ENCODE measurements around the gene TMEM258. TPM values are rescaled to one million over a fixed set of nuclear protein-coding genes. Genes with fewer than 3 reads are reported as not detected.

The TMEM258 gene
- polyA plus RNA-seq, 4 donors: 116 to 211 (median 189) TPM

DNA sequence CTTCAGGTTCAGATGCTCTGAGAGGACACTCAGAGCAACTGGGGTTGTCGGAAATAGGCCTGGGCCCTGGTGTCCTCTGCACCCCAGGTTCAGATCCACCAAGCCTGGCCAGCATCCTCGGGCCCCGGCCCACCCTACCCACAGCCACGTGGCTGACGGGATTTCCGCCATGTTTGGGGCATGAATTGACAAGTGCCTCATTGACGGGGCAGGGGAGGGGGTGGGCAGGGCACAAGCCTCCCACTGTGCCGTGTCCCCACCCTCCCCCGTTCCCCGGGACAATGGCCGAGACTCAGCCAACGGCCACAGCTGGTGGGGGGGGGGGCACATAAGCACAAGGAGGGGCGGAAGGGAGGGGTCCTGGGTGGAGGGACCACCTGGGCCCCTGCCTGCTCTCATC, 31.5 kb downstream of the TMEM258 start:
- DNase-seq (no peak), FAIRE-seq (no peak)
- WGBS, 3 donors: 71 to 80% (median 74%) methylated on average over 7 to 13 of the region's 13 CpGs
- H3K4me1 ChIP-seq (ENCODE audit: control insufficient read depth in 3 of 3, insufficient read depth in 2 of 3, low read depth in 1 of 3, low read length in 2 of 3): peaks cover 3 to 57% (median 5%) of the 10 kb centered on the region in 3 donors
- H3K36me3 ChIP-seq (ENCODE audit: control insufficient read depth in 3 of 3, insufficient read depth in 2 of 3, low read depth in 1 of 3, low read length in 3 of 3): peaks cover 0 to 64% (median 0%) of the 10 kb centered on the region in 3 donors
- no peaks in the 10 kb centered on the region for H3K9me3 ChIP-seq (ENCODE audit: control insufficient read depth in 2 of 2, insufficient read depth in 1 of 2, low read depth in 1 of 2, low read length in 1 of 2)
- H3K27ac ChIP-seq (ENCODE audit: low read depth in 1 of 3, low read length in 2 of 3): no peak overlapping the region
- H3K27me3 ChIP-seq (ENCODE audit: control insufficient read depth in 3 of 3, insufficient read depth in 3 of 3, low read length in 3 of 3): no peaks in the 10 kb centered on the region
- H3K4me3 ChIP-seq (ENCODE audit: low read depth in 1 of 3, low read length in 3 of 3): no peak overlapping the region

DNA sequence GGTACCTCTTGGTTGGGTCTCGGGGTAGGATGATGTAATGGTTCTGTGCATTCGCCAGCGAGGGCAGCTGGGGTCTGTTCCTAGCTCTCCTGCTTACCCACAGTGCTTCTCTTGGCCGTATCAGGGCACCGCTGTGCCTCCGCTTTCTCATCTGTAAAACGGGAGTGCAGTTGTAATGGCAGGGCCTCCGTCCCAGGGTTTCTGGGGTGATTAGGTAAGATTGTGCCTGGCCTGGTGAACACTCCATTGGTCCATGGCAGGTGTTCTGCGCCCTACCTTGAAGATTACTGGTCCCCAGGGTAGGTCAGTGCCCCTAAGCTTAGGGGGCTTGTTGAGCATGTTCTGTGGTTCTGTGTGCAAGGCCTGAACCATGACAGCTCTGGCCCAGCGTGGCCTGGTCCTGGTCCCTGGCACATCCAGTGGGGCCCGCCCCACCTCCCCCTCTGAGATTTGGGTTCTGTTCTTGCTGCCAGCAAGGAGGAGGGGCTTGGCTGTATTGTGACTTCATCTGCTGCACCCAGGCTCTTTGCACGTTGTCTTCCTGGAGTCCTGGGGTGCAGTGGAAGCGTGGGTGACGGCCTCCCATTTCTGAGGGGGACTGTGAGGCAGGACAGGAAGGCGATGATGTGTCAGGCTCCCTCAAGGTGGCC, 35.1 kb downstream of the TMEM258 start:
- no peak for FAIRE-seq
- peaks cover 3 to 61% (median 6%) of the 10 kb centered on the region in 3 donors for H3K4me1 ChIP-seq (ENCODE audit: control insufficient read depth in 3 of 3, insufficient read depth in 2 of 3, low read depth in 1 of 3, low read length in 2 of 3)
- no peaks in the 10 kb centered on the region for H3K27me3 ChIP-seq (ENCODE audit: control insufficient read depth in 3 of 3, insufficient read depth in 3 of 3, low read length in 3 of 3)
- WGBS, 3 donors: 25 to 61% (median 47%) methylated on average over 15 of the region's 15 CpGs
- peak overlapping the region; percentile 92 to 95 (median 95) for H3K27ac ChIP-seq (ENCODE audit: low read depth in 1 of 3, low read length in 2 of 3)
- no peaks in the 10 kb centered on the region for H3K9me3 ChIP-seq (ENCODE audit: control insufficient read depth in 2 of 2, insufficient read depth in 1 of 2, low read depth in 1 of 2, low read length in 1 of 2)
- H3K36me3 ChIP-seq (ENCODE audit: control insufficient read depth in 3 of 3, insufficient read depth in 2 of 3, low read depth in 1 of 3, low read length in 3 of 3): peaks cover 0 to 54% (median 0%) of the 10 kb centered on the region in 3 donors
- peak overlapping the region in 1 of 3 donors; percentile 25 for H3K4me3 ChIP-seq (ENCODE audit: low read depth in 1 of 3, low read length in 3 of 3)
- peak in 1 of 2 donors; percentile 50 for DNase-seq

DNA sequence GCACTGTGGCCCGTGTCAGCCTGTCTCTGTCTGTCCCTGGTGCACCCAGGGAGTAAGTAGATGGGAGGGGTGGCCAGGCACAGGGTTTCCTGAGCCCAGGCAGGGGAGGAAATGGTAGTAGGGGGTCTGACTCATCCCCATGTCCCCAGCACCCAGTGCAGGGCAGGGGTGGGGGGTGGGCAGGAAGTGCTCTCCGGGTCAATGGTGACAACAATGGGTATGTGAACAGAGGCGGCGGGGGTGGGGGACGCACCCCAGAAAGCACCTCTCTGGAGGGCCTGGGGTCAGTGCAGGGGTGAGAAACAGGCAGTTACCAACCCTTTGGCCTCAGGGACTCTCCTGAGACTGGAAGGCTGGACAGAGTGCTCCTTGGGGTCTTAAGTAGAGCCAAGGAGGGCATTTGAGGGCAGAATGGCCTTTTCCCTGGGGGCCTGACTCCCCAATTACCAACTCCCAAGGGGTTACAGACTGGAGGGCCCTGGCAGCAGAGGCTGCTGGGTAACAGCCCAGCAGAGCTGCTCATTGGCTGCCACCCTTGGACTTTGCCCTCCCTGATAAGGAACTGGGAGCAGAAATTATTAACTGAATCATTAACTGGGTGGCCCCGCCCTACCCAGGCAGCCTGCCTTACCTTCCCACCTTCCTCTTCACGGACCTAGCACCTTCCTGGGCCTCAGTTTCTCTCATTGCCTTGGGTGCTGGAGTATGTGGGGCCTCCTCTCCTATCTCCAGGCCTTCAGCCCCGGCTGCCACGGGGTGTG, 35.8 kb downstream of the TMEM258 start:
- H3K27me3 ChIP-seq (ENCODE audit: control insufficient read depth in 3 of 3, insufficient read depth in 3 of 3, low read length in 3 of 3): no peaks in the 10 kb centered on the region
- peak overlapping the region; percentile 95 for H3K27ac ChIP-seq (ENCODE audit: low read depth in 1 of 3, low read length in 2 of 3)
- peak; percentile 97 for DNase-seq
- 8 to 51% (median 14%) methylated on average over 9 of the region's 9 CpGs for WGBS, 3 donors
- no peaks in the 10 kb centered on the region for H3K9me3 ChIP-seq (ENCODE audit: control insufficient read depth in 2 of 2, insufficient read depth in 1 of 2, low read depth in 1 of 2, low read length in 1 of 2)
- peaks cover 0 to 50% (median 0%) of the 10 kb centered on the region in 3 donors for H3K36me3 ChIP-seq (ENCODE audit: control insufficient read depth in 3 of 3, insufficient read depth in 2 of 3, low read depth in 1 of 3, low read length in 3 of 3)
- H3K4me3 ChIP-seq (ENCODE audit: low read depth in 1 of 3, low read length in 3 of 3): peak overlapping the region in 2 of 3 donors; percentile 14 to 25
- FAIRE-seq: no peak
- peaks cover 3 to 64% (median 6%) of the 10 kb centered on the region in 3 donors for H3K4me1 ChIP-seq (ENCODE audit: control insufficient read depth in 3 of 3, insufficient read depth in 2 of 3, low read depth in 1 of 3, low read length in 2 of 3)

DNA sequence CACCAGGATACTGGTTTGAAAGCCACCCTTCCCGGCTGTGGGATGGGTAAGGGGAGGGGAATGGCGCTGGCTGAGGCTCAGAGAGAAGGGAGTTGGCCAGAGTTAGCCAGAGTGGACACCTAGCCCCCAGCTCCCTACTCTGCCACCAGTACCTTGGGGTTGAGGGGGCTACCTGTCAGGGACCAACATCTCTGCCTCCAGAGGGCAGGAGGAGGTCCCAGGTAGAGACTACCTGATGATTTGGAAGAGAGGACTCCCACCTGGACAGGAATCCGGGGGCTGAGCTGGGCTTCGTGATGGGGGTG, 36.3 kb downstream of the TMEM258 start:
- peak overlapping the region in 2 of 3 donors; percentile 8 to 14 for H3K4me3 ChIP-seq (ENCODE audit: low read depth in 1 of 3, low read length in 3 of 3)
- peak overlapping the region; percentile 95 for H3K27ac ChIP-seq (ENCODE audit: low read depth in 1 of 3, low read length in 2 of 3)
- no peak for FAIRE-seq
- WGBS, 3 donors: 19 to 55% (median 33%) methylated on average over 4 of the region's 4 CpGs
- H3K9me3 ChIP-seq (ENCODE audit: control insufficient read depth in 2 of 2, insufficient read depth in 1 of 2, low read depth in 1 of 2, low read length in 1 of 2): no peaks in the 10 kb centered on the region
- no peak for DNase-seq
- H3K27me3 ChIP-seq (ENCODE audit: control insufficient read depth in 3 of 3, insufficient read depth in 3 of 3, low read length in 3 of 3): no peaks in the 10 kb centered on the region
- peaks cover 0 to 45% (median 0%) of the 10 kb centered on the region in 3 donors for H3K36me3 ChIP-seq (ENCODE audit: control insufficient read depth in 3 of 3, insufficient read depth in 2 of 3, low read depth in 1 of 3, low read length in 3 of 3)
- peaks cover 3 to 60% (median 6%) of the 10 kb centered on the region in 3 donors for H3K4me1 ChIP-seq (ENCODE audit: control insufficient read depth in 3 of 3, insufficient read depth in 2 of 3, low read depth in 1 of 3, low read length in 2 of 3)

DNA sequence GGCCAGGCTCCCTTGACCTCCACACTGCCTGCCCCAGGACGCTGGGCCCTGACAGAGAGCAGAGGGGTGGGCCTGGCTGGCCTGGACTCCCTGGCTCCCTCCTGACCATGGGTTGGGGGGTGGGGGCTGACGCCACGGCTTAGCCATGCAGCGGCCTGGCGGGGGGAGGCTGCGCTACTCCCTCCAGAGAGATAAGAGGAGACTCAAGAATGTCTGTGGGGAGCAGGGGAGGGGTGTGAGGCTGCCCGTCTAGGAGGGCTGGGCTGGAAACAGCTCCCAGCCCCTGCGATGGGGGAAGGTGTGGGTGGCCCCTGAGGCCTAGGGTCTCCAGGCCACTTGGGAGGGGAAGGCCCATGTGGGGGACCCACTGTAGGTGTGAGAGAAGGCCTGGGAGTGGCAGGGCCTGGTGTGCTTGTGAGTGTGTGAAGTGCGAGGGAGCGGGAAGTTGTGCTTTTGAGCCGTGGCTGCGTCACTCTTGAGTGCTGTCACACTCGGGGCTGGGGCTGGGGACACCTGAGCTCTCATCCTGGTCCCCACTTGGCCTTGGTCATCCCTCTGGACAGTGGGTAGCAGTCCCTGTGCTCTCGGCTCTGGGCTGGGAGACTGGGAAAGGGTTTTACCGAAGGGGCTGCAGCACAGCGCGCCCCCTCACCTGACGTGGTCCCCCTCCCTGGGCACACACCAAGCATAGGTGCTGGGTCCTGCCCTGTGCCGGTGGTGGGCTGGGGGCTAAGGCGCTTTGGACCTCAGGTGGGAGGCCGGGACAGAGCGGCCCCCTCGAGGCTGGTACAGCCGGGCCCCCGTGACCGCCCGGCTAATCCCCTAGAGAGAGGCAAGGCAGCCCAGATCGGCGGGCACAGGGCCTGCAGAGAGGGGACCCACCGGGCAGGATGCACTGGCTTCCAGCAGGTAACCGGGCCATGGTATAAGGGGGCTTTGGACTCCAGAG, 37.6 kb downstream of the TMEM258 start:
- peak overlapping the region in 2 of 3 donors; percentile 69 to 87 for H3K4me3 ChIP-seq (ENCODE audit: low read depth in 1 of 3, low read length in 3 of 3)
- H3K27ac ChIP-seq (ENCODE audit: low read depth in 1 of 3, low read length in 2 of 3): peak overlapping the region; percentile 95
- peak; percentile 69 to 83 for DNase-seq
- H3K27me3 ChIP-seq (ENCODE audit: control insufficient read depth in 3 of 3, insufficient read depth in 3 of 3, low read length in 3 of 3): no peaks in the 10 kb centered on the region
- 40 to 72% (median 57%) methylated on average over 31 of the region's 31 CpGs for WGBS, 3 donors
- H3K36me3 ChIP-seq (ENCODE audit: control insufficient read depth in 3 of 3, insufficient read depth in 2 of 3, low read depth in 1 of 3, low read length in 3 of 3): peaks cover 0 to 36% (median 0%) of the 10 kb centered on the region in 3 donors
- peaks cover 3 to 59% (median 6%) of the 10 kb centered on the region in 3 donors for H3K4me1 ChIP-seq (ENCODE audit: control insufficient read depth in 3 of 3, insufficient read depth in 2 of 3, low read depth in 1 of 3, low read length in 2 of 3)
- FAIRE-seq: no peak
- no peaks in the 10 kb centered on the region for H3K9me3 ChIP-seq (ENCODE audit: control insufficient read depth in 2 of 2, insufficient read depth in 1 of 2, low read depth in 1 of 2, low read length in 1 of 2)

DNA sequence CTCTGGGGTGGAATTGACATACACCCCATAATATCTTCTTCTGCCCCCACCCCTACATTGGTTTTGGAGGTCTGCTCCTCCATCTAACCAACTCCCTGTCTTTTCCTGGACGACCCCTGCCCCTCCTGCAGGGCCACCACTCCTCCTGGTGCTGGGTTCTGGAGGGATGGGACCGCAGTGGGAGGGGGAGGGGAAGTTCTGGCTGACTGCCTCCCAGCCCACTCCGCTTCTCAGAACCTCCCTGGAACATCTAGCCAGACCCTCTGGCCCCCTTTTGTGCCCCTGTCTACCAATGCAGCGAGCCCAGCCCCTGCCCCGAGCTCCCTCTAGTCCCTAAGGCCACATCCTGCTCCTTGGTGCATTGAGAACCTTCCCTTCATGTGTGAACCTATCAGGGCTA, 38.7 kb downstream of the TMEM258 start:
- H3K4me1 ChIP-seq (ENCODE audit: control insufficient read depth in 3 of 3, insufficient read depth in 2 of 3, low read depth in 1 of 3, low read length in 2 of 3): peaks cover 3 to 63% (median 6%) of the 10 kb centered on the region in 3 donors
- no peaks in the 10 kb centered on the region for H3K27me3 ChIP-seq (ENCODE audit: control insufficient read depth in 3 of 3, insufficient read depth in 3 of 3, low read length in 3 of 3)
- H3K36me3 ChIP-seq (ENCODE audit: control insufficient read depth in 3 of 3, insufficient read depth in 2 of 3, low read depth in 1 of 3, low read length in 3 of 3): peaks cover 0 to 33% (median 0%) of the 10 kb centered on the region in 3 donors
- FAIRE-seq: no peak
- H3K4me3 ChIP-seq (ENCODE audit: low read depth in 1 of 3, low read length in 3 of 3): peak overlapping the region in 2 of 3 donors; percentile 69 to 87
- DNase-seq: peak in 1 of 2 donors; percentile 42
- H3K9me3 ChIP-seq (ENCODE audit: control insufficient read depth in 2 of 2, insufficient read depth in 1 of 2, low read depth in 1 of 2, low read length in 1 of 2): no peaks in the 10 kb centered on the region
- H3K27ac ChIP-seq (ENCODE audit: low read depth in 1 of 3, low read length in 2 of 3): peak overlapping the region; percentile 95
- 19 to 66% (median 36%) methylated on average over 5 of the region's 5 CpGs for WGBS, 3 donors

DNA sequence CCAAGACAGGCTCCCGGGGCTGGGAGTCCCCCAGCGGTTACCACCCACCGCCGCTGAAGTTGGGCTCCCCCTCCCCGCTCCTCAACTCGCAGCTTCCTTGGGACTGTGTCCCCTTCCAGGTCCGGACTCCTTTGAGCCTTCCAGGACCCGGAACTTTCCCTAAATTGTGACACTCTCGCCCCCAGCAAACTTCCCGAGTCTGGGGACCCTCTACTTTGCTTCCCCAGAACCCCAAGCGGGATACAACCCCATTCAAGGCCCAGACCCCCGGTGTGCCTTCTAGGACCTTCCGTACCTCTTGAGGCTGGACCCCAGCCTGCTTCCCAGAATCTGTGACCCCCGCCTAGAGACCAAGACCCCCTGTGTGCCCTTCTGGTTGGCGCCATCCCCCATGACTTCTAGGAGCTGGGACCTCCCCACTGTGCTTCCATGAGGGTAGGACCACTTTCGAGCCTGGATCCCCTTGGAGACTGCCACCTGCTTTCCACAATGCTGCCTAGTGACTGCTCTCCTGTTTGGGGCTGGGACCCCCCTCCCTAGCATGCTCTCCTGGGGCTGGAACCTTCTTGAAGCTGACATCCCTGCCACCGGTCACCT, 39.4 kb downstream of the TMEM258 start:
- peak overlapping the region; percentile 57 to 95 (median 95) for H3K27ac ChIP-seq (ENCODE audit: low read depth in 1 of 3, low read length in 2 of 3)
- DNase-seq: peak in 1 of 2 donors; percentile 37
- H3K27me3 ChIP-seq (ENCODE audit: control insufficient read depth in 3 of 3, insufficient read depth in 3 of 3, low read length in 3 of 3): no peaks in the 10 kb centered on the region
- peaks cover 3 to 62% (median 6%) of the 10 kb centered on the region in 3 donors for H3K4me1 ChIP-seq (ENCODE audit: control insufficient read depth in 3 of 3, insufficient read depth in 2 of 3, low read depth in 1 of 3, low read length in 2 of 3)
- 9 to 26% (median 18%) methylated on average over 14 to 17 of the region's 17 CpGs for WGBS, 3 donors
- H3K4me3 ChIP-seq (ENCODE audit: low read depth in 1 of 3, low read length in 3 of 3): peak overlapping the region; percentile 48 to 87 (median 69)
- H3K9me3 ChIP-seq (ENCODE audit: control insufficient read depth in 2 of 2, insufficient read depth in 1 of 2, low read depth in 1 of 2, low read length in 1 of 2): no peaks in the 10 kb centered on the region
- no peak for FAIRE-seq
- H3K36me3 ChIP-seq (ENCODE audit: control insufficient read depth in 3 of 3, insufficient read depth in 2 of 3, low read depth in 1 of 3, low read length in 3 of 3): peaks cover 0 to 26% (median 0%) of the 10 kb centered on the region in 3 donors

All from small intestine (tissue), 7 donors.